Esophagus (tissue), 2 donors: ENCODE results near the gene SCNM1. TPM values are rescaled to one million over a fixed set of nuclear protein-coding genes. Genes with fewer than 3 reads are reported as not detected.

ENCODE experiments used
- H3K27ac ChIP-seq, 2 donors: one replicate each; pipeline ENCODE4 v1.5.1; 2013; ENCODE audit warnings: low read depth in 2 of 2, mild to moderate bottlenecking in 2 of 2, inconsistent platforms in 1 of 2, low read length in 1 of 2, moderate library complexity in 1 of 2
- H3K27me3 ChIP-seq, 2 donors: one replicate each; pipeline ENCODE4 v1.6.1; 2013; ENCODE audit warnings: low read length in 2 of 2, control low read depth in 1 of 2, mild to moderate bottlenecking in 1 of 2; ENCODE audit not compliant: insufficient read depth in 2 of 2, control insufficient read depth in 1 of 2
- H3K36me3 ChIP-seq, 2 donors: one replicate each; pipeline ENCODE4 v1.6.1; 2013; ENCODE audit warnings: low read length in 1 of 2; ENCODE audit not compliant: control insufficient read depth in 2 of 2, insufficient read depth in 2 of 2
- H3K4me1 ChIP-seq, 2 donors: one replicate each; pipeline ENCODE4 v1.6.1; 2013; ENCODE audit warnings: low read length in 1 of 2; ENCODE audit not compliant: control insufficient read depth in 2 of 2, insufficient read depth in 2 of 2
- H3K4me3 ChIP-seq, 2 donors: one replicate each; pipeline ENCODE4 v1.5.1; 2013; ENCODE audit warnings: low read length in 2 of 2, mild to moderate bottlenecking in 2 of 2, low read depth in 1 of 2, moderate library complexity in 1 of 2
- H3K9me3 ChIP-seq, 2 donors: one replicate each; pipeline ENCODE4 v1.6.1; 2013; ENCODE audit warnings: mild to moderate bottlenecking in 2 of 2, low read depth in 1 of 2, low read length in 1 of 2, moderate library complexity in 1 of 2; ENCODE audit not compliant: control insufficient read depth in 2 of 2, insufficient read depth in 1 of 2
- WGBS, 2 donors: extraction: QIAGEN DNeasy Blood & Tissue Kit; methylation state at CpG; one replicate each; pipeline ENCODE4 v1.1.7; 2013; 5-methylcytosine and 5-hydroxymethylcytosine counted together
- polyA plus RNA-seq, 2 donors: library from polyadenylated mRNA; stranded (reverse); fragments of 200-250 nt; gene quantifications; one replicate each; pipeline ENCODE4 v1.2.3, GENCODE V29; 2013
- donor health status: healthy with polysubstance abuse.
- donor health status: Bipolar disorder and iron deficiency.

The SCNM1 gene
- polyA plus RNA-seq, 2 donors: 40.5 to 43.9 TPM

DNA sequence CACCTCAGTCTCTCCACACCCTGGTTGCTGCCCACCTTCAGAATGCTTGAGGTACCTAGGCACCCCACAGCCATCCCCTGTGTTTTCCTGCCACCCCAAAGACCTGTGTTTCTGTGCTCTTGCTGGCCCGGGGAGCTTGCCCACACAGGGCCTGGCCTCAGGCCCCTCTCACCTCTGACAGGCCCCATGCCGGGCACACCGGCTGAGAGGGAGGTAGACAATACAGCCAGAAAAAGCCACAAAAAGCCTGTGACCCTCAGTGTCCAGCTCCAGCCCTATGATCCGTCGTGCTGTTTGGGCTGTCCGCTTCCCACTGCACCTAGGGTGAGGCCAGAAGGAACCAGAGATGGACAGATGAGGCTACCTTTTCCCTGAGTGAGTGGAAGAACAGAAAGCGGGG, 31.0 kb upstream of the SCNM1 start:
- no peaks in the 10 kb centered on the region for H3K9me3 ChIP-seq
- H3K4me1 ChIP-seq: no peaks in the 10 kb centered on the region
- H3K27ac ChIP-seq: no peak overlapping the region
- peaks cover 0 to 1% of the 10 kb centered on the region in 2 donors for H3K36me3 ChIP-seq
- 94 to 95% methylated on average over 7 of the region's 7 CpGs for WGBS, 2 donors
- no peaks in the 10 kb centered on the region for H3K27me3 ChIP-seq
- H3K4me3 ChIP-seq: no peak overlapping the region

DNA sequence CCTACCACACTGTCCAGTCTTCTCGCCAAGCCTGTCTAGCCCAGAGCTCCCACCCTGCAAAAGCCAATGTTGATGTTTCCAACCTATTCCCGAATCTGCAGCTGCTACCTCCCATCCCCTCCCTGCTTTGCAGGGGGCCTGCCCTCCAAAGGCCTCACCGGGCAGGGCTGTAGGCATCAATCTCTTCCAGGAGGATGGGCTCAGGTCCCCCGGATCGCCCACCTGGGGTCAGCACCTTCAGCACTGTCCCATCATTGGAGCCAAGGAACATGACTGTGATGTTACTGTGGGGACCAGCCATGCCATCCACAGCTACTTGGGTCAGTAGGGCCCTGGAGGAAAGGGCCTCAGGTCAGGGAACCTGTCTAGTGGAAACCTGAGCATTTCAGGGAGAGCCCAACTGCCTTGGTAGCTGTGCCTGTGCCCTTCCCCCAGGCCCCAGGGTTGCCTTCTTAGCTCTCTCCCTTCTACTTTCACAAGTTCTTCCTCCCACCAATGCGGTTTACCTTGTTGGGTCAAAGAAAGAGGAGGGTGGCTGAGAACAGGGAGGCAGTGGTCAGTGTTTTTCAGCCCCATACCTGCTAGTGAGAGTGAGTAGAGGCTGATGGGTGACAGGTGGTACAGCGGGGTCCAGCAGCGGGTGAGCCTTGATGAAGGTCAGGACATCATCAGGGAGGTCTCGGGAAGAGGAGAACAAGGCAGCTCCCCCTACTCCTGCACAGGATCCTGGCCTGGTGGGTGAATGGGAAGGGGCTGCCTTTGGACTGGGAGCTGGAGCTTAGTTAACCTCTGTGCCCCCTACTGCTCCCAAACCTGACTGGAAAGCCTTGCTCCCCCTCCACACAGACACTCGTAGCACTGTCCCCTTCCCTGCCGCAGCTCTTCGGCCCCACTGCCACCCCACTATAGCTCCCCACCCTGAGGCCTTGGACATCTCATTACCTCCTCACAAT, 30.2 kb upstream of the SCNM1 start:
- 87 to 91% methylated on average over 12 of the region's 12 CpGs for WGBS, 2 donors
- H3K36me3 ChIP-seq: peaks cover 0 to 1% of the 10 kb centered on the region in 2 donors
- no peak overlapping the region for H3K27ac ChIP-seq
- no peak overlapping the region for H3K4me3 ChIP-seq
- H3K4me1 ChIP-seq: no peaks in the 10 kb centered on the region
- no peaks in the 10 kb centered on the region for H3K27me3 ChIP-seq
- no peaks in the 10 kb centered on the region for H3K9me3 ChIP-seq

DNA sequence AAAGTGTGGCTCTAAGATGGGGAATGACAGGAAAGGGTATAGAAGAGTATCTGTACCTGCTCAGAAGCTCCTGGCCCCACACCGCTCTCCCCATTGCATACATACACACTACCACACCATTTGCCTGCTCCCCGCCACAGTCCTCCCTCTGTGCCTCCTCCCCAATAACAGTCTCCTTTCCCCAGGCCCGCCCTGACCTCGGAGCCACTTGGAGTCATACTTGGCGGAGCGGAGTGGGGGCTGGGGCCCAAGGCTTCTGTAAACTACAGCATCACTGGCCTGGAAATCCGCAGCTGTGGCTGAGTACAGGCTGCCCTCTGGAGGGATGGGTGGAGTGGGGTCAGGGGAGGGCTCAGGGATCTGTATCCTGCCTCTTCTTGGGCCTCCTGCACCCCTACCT, 28.2 kb upstream of the SCNM1 start:
- H3K9me3 ChIP-seq: no peaks in the 10 kb centered on the region
- no peak overlapping the region for H3K27ac ChIP-seq
- 93% methylated on average over 7 of the region's 7 CpGs for WGBS, 2 donors
- H3K4me1 ChIP-seq: no peaks in the 10 kb centered on the region
- peaks cover 0 to 1% of the 10 kb centered on the region in 2 donors for H3K36me3 ChIP-seq
- H3K4me3 ChIP-seq: no peak overlapping the region
- H3K27me3 ChIP-seq: no peaks in the 10 kb centered on the region

DNA sequence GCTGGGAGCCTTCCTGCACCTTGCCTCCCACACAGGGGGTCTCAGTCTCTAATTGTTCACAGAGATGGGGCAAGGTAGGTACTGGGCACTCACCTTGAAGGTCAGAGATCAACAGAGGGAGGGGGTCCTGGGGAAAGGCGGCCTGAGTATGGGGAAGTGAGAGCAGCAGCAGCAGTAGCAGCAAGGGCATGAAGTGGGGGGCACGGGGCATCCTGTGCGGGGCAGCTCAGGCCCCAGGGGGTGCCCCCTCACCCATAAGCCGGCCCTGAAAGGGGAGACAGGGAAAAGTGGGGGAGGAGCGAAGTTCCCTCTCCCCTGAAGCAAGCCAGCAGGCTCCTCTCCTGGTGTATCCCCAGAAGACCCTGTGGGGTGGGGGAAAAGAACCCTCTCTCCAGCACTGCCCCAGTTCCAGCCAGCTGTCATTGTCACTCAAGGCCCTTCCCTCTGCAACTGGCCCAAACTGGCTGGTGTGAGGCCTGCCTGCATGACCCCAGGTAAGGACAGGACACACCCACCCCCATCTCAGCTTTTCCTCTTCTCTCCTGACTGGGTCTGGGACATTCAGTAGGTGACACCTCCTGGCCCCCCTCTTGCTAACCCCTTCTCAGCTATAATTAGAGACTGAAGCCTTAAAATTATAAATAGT, 23.4 kb upstream of the SCNM1 start:
- Histone ChIP-seq H3K36me3 (peaks cover 0 to 1% of the 10 kb centered on the region in 2 donors), H3K27me3 (no peaks in the 10 kb centered on the region), H3K27ac (no peak overlapping the region), H3K4me1 (peaks cover 0 to 11% of the 10 kb centered on the region in 2 donors), H3K9me3 (no peaks in the 10 kb centered on the region), H3K4me3 (no peak overlapping the region)
- WGBS, 2 donors: 76 to 82% methylated on average over 5 of the region's 5 CpGs

DNA sequence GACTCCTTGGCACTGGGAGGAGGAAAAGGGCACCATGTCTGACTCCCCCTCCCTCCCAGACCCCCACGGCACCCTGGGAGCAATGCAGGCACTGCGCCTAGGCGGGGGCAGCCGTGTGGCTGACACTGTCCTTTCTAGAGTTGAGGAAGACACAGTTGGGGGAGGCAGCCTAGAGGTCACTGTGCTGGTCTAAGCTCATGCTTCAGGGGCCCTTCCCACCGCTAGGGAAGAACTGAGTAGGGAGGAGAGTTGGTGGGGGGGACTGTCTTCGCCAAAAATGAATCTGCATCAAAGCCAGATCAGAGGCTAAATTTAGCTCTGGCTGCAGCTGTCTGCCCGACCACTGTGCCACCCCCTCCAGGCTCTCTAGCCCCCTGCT, 22.9 kb upstream of the SCNM1 start:
- WGBS, 2 donors: 71 to 78% methylated on average over 7 of the region's 7 CpGs
- H3K27ac ChIP-seq: peak overlapping the region in 1 of 2 donors; percentile 18
- H3K4me3 ChIP-seq: no peak overlapping the region
- H3K4me1 ChIP-seq: peaks cover 0 to 11% of the 10 kb centered on the region in 2 donors
- no peaks in the 10 kb centered on the region for H3K9me3 ChIP-seq
- H3K27me3 ChIP-seq: no peaks in the 10 kb centered on the region
- peaks cover 0 to 1% of the 10 kb centered on the region in 2 donors for H3K36me3 ChIP-seq

DNA sequence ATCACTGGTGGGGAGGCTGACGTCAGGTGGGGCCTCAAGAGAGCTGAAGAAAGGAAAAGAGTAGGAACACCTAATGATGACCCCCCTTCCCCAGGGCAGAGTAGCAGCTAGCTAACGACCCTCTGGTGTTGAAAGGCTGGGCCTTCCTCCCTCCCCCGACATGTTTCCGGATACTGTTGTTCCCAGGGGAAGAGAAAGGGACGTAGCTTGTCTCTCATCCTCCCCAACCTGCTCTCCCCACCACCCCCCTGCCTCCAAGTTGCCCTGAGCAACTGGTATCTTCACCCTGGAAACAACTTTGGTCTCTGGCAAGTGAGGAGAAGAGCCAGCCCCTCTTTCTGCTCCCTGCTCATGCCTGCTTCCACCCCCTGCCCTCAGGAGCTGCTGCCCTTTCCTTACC, 22.0 kb upstream of the SCNM1 start:
- H3K27me3 ChIP-seq: no peaks in the 10 kb centered on the region
- no peak overlapping the region for H3K27ac ChIP-seq
- H3K36me3 ChIP-seq: peaks cover 0 to 1% of the 10 kb centered on the region in 2 donors
- peaks cover 0 to 11% of the 10 kb centered on the region in 2 donors for H3K4me1 ChIP-seq
- H3K4me3 ChIP-seq: no peak overlapping the region
- H3K9me3 ChIP-seq: no peaks in the 10 kb centered on the region
- WGBS, 2 donors: 71 to 74% methylated on average over 5 of the region's 5 CpGs

DNA sequence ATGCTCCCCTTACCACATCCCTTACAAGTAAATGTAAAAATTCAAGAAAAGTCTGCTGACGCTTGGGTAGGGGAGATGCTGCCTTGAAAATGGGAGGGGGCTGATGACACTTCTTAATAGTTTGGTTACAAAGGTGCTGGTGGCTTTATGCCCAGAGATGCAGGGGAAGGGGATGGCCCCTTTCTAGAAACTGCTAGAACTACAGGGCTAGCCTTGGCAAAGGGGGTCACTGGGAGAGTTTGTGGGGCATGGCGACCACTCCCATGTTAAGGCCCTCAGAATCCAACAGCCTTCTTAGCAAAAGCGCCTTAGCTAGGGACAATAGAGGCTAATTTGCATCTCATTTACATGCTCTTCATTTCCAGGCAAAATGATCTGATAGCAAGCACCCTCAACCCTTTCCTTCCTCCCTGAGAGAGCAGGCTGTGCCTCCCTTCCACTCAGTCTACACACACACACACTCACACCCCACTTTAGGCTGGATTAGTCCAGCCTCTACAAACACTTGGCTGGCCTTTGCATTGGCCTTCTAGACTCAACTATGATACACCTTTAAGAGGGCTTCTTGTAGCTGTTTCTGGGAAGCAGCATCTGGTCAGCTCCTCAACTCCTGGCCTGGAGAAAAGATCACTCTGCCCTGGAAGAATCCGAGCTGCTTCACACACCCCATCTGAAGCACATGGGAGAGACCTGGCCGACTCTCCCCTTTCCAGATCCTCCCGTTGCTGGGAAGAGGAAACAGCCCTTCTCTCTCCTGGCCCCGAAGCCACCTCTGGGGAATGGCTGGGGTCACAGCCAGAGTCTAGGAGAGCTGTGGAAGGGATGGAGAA, 21.3 kb upstream of the SCNM1 start:
- WGBS, 2 donors: 67 to 73% methylated on average over 7 of the region's 7 CpGs
- H3K4me3 ChIP-seq: peak overlapping the region in 1 of 2 donors; percentile 69
- peaks cover 0 to 11% of the 10 kb centered on the region in 2 donors for H3K4me1 ChIP-seq
- peak overlapping the region in 1 of 2 donors; percentile 35 for H3K27ac ChIP-seq
- peaks cover 0 to 1% of the 10 kb centered on the region in 2 donors for H3K36me3 ChIP-seq
- no peaks in the 10 kb centered on the region for H3K9me3 ChIP-seq
- H3K27me3 ChIP-seq: no peaks in the 10 kb centered on the region

DNA sequence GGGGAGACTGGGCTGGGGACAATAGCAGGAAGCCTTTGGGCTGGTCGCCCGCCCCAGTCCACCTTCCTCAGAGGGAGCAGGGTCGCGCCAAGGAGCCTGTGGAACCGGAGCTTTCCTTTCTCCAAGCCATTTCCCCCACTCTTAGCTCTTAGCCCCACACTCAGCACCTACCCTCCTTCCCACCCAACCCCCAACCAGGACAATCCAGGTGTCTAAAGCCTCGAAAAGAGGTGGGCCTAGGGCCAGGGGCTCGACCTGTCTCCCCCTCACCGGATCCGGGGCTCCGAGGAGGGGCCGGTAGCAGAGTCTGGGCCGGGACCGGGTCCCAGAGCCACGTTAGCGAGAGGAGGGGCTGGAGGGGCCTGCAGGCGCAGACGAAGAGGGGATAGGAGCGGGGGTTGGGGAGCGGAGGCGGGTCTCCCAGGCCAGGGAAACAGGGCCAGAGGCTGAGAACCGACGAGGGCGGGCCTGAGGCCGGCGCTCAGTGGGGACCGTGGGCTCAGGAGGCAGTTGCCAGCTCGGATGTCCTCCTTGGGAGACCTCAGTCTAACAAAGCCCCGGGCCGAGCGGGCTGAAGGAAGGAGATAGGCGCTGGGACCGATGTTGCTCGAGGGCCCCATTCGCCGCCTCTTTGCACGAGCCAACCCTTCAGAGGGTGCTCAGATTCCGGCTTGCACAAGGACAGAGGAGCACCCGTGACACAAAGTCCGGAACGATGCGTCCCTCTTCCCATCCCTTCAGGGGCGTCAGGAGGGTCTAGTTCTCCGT, 20.5 kb upstream of the SCNM1 start:
- H3K27me3 ChIP-seq: no peaks in the 10 kb centered on the region
- H3K4me1 ChIP-seq: peaks cover 0 to 11% of the 10 kb centered on the region in 2 donors
- peak overlapping the region; percentile 69 for H3K4me3 ChIP-seq
- no peaks in the 10 kb centered on the region for H3K9me3 ChIP-seq
- no peaks in the 10 kb centered on the region for H3K36me3 ChIP-seq
- peak overlapping the region in 1 of 2 donors; percentile 35 for H3K27ac ChIP-seq
- WGBS, 2 donors: 20% methylated on average over 42 to 43 of the region's 43 CpGs

DNA sequence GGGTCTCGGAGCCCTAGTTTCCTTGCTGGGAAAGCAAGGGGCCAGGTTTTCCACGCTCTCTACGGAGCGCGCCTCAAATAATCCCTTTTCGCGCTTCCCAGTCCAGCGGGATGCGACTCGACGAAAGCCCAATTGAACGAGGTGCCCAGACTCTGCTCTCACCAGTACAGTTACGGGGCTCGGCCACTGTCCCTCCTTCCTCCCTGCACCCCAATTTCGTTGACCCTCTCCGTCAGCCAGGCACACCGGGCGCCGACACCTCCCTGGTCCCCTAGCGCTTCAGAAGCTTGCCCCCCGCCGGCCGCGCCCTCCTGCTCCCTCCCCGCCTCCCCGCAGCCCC, 19.9 kb upstream of the SCNM1 start:
- peak overlapping the region; percentile 69 for H3K4me3 ChIP-seq
- H3K27ac ChIP-seq: peak overlapping the region; percentile 48 to 72
- no peaks in the 10 kb centered on the region for H3K27me3 ChIP-seq
- H3K4me1 ChIP-seq: peaks cover 0 to 11% of the 10 kb centered on the region in 2 donors
- H3K36me3 ChIP-seq: no peaks in the 10 kb centered on the region
- H3K9me3 ChIP-seq: no peaks in the 10 kb centered on the region
- 1 to 3% methylated on average over 26 of the region's 26 CpGs for WGBS, 2 donors
